ENCODE results near the gene AUH.

Gene AUH

DNA sequence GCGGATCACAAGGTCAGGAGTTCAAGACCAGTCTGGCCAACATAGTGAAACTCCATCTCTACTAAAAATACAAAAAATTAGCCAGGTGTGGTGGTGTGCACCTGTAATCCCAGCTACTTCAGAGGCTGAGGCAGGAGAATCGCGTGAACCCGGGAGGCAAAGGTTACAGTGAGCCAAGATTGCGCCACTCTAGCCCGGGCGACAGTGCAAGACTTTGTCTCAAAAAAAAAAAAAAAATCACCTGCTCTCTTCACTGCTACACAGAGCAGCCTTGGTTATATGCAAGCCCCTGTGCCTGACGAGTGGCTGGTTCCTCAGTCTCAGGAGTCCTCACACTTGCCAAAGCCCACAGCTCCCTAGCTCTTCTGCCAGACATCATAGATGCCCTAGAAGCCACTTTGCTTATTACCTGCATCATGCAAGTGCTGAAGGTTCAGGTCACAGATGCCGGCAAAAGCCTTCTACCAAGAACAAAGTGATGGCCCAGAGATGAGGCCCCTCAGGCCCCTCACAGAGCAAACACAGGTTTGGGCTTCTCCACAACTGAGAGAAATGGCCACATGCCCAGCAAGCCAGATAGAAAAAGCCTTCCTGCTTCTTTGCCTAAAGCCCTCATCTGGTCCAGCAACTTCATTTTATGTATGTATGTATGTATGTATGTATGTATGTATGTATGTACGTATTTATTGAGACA, 176.4 kb downstream of the AUH start:
- DNase-seq: no peak

GRCh38 chr9:91182429-91183225, 179.1 kb downstream of the AUH start:
- DNase-seq: no peak

- DNase-seq: no peak
These were observed 180.2 kb downstream of the AUH start for GRCh38 chr9:91181541-91181940.

GRCh38 chr9:91180930-91181268, 180.8 kb downstream of the AUH start:
- no peak for DNase-seq

GRCh38 chr9:91180240-91180929, 181.3 kb downstream of the AUH start:
- DNase-seq: no peak

DNA sequence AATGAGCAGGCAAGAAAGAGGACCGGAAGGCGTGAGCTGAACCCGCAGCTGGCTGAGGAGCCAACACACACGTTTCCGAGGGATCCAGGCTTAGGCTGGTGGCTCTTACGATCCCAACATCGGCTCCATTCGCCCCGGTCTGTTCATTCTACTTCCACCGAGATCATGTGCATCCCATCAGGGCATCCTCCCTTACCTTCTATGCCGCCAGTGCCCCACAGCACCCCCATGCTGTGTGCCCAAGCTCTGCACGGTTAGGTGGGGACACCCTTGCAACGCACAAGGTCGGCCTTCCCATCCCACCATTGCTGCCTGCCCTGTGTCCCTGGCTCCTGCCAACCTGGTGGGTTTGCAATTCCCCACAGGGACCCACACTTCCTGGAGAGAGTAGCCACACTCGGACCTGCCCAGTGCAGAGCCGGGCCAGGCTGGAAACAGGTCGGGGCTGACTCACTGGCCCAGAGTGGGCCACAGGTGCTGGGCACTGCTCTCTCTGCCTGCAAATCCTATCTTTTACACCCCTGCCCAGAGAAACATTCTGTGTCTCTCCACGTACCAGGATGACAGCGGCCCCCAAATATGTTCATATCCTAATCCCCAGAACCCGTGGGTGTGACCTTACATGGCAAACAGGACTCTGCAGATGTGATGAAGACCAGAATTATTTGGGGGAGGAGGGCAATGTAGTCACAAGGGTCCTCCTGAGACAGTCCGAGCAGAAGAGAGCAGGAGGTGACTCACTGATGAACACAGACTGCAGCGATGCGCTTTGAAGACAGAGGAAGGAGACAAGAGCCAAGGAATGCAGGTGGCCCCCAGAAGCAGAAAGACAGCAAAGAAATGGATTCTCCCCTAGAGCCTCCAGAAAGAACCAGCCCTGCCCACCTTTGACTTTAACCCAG, 182.2 kb downstream of the AUH start:
- no peak for DNase-seq

DNA sequence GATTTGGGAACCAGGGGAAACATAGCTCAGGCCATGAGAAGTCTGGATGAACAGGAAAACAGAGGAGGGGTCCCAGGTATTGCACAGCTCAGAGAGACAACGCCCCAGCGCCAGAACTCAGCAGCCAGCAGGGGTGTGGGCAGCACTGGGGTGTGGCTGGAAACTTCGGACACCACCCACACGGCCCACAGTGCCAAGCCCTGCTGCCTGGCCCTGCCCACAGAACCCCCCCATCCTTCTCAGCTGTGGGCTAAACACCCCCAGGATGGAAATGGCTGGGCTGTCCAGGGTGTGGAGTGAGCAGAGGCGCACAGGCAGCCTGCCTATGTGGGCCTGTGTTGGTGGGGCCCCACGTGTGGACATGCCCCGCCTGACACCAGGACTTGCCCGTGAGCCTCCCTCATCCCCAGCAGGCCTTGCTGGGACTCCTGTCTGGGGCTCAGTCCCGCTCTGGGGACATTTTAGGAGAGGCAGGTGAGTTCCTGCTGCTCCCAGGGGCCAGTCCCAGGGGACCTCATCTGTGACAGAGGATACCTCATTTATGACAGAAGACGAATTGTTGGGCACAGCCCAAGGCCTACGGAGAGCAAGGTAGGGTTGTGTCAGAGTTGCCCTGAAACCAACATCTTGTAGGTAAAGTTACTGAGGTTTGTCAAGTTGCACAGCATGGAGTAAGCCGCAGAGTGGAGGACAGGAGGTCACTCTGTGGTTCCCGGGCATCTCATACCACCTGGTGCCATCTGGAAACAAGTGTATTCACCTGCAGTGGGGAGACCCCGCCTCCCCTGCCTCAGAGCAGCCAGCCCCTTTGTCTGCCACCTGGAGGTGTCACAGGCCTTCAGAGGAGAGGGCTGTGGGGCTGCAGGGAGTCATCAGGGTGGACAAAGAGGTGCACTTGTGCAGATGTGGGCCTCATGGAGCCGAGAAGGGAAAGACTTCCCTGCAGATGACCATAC, 183.2 kb downstream of the AUH start:
- DNase-seq: no peak

DNA sequence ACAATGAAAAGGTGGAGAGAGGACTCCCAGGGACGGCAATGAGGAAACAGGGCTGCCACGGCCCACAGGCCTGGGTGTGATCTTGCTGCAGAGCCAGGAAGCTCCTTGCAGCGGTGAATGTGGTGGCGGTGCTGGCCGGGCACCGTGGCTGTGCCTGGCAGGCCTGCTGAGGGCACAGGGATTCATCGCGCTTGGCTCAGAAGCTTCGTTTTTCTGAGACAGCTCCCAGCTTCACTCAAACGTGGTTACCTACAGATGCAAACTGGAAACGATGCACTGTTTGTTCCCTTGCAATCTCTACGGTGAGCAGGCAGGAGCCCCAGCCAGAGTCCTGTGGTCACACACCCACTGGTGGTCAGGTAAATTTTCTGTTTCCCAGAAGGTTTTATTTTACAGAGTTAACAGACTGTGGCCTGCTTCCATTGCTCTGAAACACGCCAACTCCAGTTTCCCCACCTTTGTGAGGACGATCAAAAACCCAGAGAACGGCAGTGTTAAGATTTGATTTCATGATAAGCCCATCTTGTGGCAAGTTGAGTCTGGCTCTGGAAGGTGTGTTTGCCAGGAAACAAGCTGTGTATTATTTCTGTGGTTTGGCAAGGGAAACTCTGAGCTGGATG, 183.9 kb downstream of the AUH start:
- DNase-seq: no peak

- DNase-seq: no peak
These were observed 184.6 kb downstream of the AUH start for GRCh38 chr9:91177081-91177480.

DNA sequence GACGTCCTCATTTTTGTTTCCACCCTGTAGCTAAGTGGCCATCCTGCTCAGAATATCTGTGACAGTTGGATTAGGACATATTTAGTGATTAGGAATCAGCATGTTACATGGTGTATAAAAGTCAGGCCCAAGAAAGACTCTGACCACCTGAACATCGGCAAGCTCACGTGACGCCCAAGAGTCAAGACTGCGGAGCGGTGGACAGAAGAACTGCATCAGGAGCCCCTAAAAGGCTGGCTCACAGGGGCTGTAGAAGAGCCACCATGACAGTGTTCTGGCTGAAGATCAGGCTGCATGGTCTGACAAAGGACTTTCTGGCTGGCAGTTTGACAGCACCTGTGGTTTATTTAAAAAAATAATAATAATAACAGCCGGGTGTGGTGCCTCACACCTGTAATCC, 185.3 kb downstream of the AUH start:
- DNase-seq: no peak

DNA sequence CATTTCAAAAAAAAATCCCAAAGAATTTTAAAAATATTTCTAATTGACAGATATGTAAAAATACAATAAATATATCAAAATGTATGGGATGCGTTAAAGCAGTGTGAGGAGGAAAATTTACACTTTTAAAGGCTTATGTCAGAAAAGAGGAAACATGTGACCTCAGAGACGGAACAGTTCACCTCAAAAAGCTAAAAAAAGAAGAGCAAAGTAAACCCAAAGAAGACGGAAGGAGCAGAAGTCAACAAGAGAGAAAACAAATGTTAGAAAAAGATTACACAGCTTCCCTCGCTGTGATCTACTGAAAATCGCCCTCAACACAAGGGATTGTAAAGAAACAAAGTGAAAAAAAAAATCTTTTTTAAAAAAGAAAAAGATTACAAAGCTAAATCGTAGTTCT, 186.9 kb downstream of the AUH start:
- no peak for DNase-seq

GRCh38 chr9:91172329-91172728, 189.4 kb downstream of the AUH start:
- no peak for DNase-seq

DNA sequence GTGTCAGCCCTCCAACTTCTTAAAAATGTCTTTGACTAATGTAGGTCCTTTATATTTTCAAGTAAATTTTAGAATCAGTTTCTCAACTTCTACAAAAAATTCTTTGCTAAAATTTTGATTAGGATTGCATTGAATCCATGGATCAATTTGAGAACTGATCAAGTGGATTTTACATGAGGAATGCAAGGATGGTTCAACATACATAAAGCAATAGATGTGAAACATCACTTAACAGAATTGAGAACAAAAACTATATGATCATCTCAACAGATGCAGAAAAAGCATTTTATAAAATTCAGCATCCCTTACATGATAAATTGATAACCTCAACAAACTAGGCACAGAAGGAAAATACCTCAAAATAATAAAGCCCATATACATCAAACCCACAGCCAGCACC, 190.8 kb downstream of the AUH start:
- DNase-seq: no peak

- DNase-seq: no peak
These were observed 194.8 kb downstream of the AUH start for GRCh38 chr9:91166796-91167366.

DNA sequence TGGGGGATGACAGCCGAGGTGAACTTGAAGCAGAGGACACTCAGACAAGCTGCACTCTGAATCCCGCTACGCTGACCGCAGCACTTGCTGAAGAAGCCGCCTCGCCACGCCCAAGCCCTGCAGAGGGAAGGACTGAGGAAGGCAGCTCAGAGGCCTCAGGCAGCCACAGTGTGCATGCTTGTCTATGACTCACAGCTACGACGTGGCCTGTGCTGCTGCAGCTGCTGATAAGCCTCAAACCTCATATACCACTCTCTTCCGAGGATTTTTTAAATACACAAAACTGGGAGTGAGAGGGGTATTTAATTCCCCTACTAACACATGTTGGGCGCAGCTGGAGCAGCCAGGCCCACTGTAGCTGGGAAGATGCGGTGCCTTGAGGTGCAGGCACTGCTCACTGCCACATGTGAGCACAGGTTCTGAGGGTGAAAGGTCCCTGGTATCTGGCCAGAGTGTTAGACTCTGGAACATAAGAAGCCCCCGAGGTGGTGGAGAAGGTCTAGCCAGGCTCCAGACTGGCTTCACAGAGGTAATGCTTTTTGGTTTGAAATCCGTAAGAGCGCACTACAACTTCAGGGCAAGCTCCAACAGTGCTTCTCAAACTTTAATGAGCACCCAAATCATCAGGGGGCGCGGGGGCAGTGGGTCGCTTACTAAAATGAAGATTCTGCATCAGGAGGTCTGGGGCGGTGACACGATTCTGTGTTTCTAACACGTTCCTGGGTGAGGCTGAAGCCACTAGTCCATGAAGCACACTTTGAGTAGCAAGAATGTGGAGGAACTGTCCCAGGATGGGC, 196.8 kb downstream of the AUH start:
- DNase-seq: no peak
